Fibroblast of lung (primary cell): ENCODE data around the gene PDE4D.

Source experiments
- EZH2 ChIP-seq: IDR thresholded peaks from 2 replicates; pipeline ENCODE4 v1.5.1; 2012; ENCODE audit warnings: low read length, control low read depth, mild to moderate bottlenecking; ENCODE audit errors: missing control alignments
- TF ChIP-seq, protein P1 (sequence below), 2 donors: IDR thresholded peaks in 1 of 2; conservative IDR thresholded peaks in 1 of 2; 1 replicate in 1 of 2; 2 replicates in 1 of 2; pipeline ENCODE4 v1.5.1; 2011 to 2012; ENCODE audit warnings: low read length in 2 of 2, control low read depth in 1 of 2, inconsistent platforms in 1 of 2, low read depth in 1 of 2, mild to moderate bottlenecking in 1 of 2

DNA sequence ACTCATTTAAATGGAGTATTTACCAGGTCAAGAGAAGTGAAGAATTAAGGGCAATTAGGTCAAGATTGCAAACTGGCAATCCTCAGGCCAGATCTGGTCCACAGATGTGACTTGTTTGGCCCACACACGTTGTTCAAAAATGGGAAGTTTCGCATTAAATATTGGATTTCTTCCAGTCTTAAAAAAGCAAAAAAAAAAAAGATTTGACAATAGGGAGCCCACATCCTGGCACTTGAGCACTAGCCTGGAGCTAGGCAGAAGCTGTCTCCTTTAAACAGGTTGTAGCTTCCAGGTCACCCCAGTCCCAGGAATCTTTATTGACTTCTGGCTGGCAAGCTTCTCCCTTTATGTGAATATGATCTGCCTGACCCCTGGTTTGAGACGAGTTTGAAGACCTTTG lies 790.2 kb downstream of the PDE4D start:
- TF ChIP-seq, protein P1, sequence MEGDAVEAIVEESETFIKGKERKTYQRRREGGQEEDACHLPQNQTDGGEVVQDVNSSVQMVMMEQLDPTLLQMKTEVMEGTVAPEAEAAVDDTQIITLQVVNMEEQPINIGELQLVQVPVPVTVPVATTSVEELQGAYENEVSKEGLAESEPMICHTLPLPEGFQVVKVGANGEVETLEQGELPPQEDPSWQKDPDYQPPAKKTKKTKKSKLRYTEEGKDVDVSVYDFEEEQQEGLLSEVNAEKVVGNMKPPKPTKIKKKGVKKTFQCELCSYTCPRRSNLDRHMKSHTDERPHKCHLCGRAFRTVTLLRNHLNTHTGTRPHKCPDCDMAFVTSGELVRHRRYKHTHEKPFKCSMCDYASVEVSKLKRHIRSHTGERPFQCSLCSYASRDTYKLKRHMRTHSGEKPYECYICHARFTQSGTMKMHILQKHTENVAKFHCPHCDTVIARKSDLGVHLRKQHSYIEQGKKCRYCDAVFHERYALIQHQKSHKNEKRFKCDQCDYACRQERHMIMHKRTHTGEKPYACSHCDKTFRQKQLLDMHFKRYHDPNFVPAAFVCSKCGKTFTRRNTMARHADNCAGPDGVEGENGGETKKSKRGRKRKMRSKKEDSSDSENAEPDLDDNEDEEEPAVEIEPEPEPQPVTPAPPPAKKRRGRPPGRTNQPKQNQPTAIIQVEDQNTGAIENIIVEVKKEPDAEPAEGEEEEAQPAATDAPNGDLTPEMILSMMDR (conservative IDR thresholded peaks at IDR 0.05 in 1 of 2, IDR thresholded peaks at IDR 0.05 in 1 of 2; ENCODE audit: low read depth in 1 of 2, low read length in 2 of 2), result no peak
- no peak for TF ChIP-seq EZH2
